ENCODE results near the gene DRC7.

The DRC7 gene

GRCh38 chr16:57752203-57752580, 57.6 kb downstream of the DRC7 start:
- DNase-seq (ENCODE audit: extremely low read depth, low read depth) = no peak
- no peak for TF ChIP-seq CTCF (IDR thresholded peaks at IDR 0.05; ENCODE audit: low read depth, low read length)

GRCh38 chr16:57752581-57753447, 58.2 kb downstream of the DRC7 start:
- no peak for DNase-seq (ENCODE audit: extremely low read depth, low read depth)

GRCh38 chr16:57753448-57754353, 59.1 kb downstream of the DRC7 start:
- no peak for TF ChIP-seq CTCF (IDR thresholded peaks at IDR 0.05; ENCODE audit: low read depth, low read length)
- no peak for DNase-seq (ENCODE audit: extremely low read depth, low read depth)

More at GRCh38 chr16:57752581-57753447, 58.2 kb downstream of the DRC7 start:
- TF ChIP-seq CTCF (IDR thresholded peaks at IDR 0.05; ENCODE audit: low read depth, low read length) = no peak

GRCh38 chr16:57754354-57755060, 59.9 kb downstream of the DRC7 start:
- no peak for DNase-seq (ENCODE audit: extremely low read depth, low read depth)
- no peak for TF ChIP-seq CTCF (IDR thresholded peaks at IDR 0.05; ENCODE audit: low read depth, low read length)

GRCh38 chr16:57755061-57755684, 60.6 kb downstream of the DRC7 start:
- DNase-seq (ENCODE audit: extremely low read depth, low read depth) = no peak
- no peak for TF ChIP-seq CTCF (IDR thresholded peaks at IDR 0.05; ENCODE audit: low read depth, low read length)

GRCh38 chr16:57755726-57756423, 61.3 kb downstream of the DRC7 start:
- TF ChIP-seq CTCF (IDR thresholded peaks at IDR 0.05; ENCODE audit: low read depth, low read length) = no peak
- DNase-seq (ENCODE audit: extremely low read depth, low read depth) = no peak
